ENCODE measurements around the gene PGR.

GRCh38 chr11:101063706-101064105 is 65.9 kb downstream of the PGR start:
- TF ChIP-seq CTCF (IDR thresholded peaks at IDR 0.05; ENCODE audit: low read depth, low read length): no peak
- TF ChIP-seq EZH2phosphoT487 (IDR thresholded peaks at IDR 0.05; ENCODE audit: low read depth): no peak

All from OCI-LY3 (cell line).